Inferior parietal cortex (tissue), 1 donor: ENCODE measurements around the gene CADPS.
"Not testable (repeated sequence)": the region's sequence is repeated elsewhere in the genome, so short reads cannot be mapped to it uniquely, and the experiment has no call there.

Experiments
- DNase-seq: peaks from one replicate; pipeline ENCODE4 v3.0.0-alpha.2; 2016; ENCODE audit errors: extremely low spot score

CADPS gene

GRCh38 chr3:62600033-62600432, 275.2 kb downstream of the CADPS start:
- DNase-seq, result no peak

GRCh38 chr3:62597491-62597890, 277.7 kb downstream of the CADPS start:
- no peak for DNase-seq

- DNase-seq, result no peak
These were observed 282.8 kb downstream of the CADPS start for GRCh38 chr3:62592408-62592807.

GRCh38 chr3:62589078-62589477, 286.1 kb downstream of the CADPS start:
- DNase-seq, result no peak

GRCh38 chr3:62587579-62588031, 287.6 kb downstream of the CADPS start:
- DNase-seq, result no peak

GRCh38 chr3:62587169-62587568, 288.0 kb downstream of the CADPS start:
- DNase-seq, result no peak

GRCh38 chr3:62586356-62586755, 288.9 kb downstream of the CADPS start:
- DNase-seq, result no peak

- DNase-seq, result no peak
These were observed 289.4 kb downstream of the CADPS start for GRCh38 chr3:62585861-62586260.

- DNase-seq, result no peak
These were observed 290.6 kb downstream of the CADPS start for GRCh38 chr3:62584636-62585035.

GRCh38 chr3:62582495-62583172, 292.6 kb downstream of the CADPS start:
- DNase-seq, result no peak

- not testable (repeated sequence) for DNase-seq
These were observed 294.7 kb downstream of the CADPS start for GRCh38 chr3:62580485-62580884.

- no peak for DNase-seq
These were observed 298.1 kb downstream of the CADPS start for GRCh38 chr3:62577153-62577552.

- no peak for DNase-seq
These were observed 300.8 kb downstream of the CADPS start for GRCh38 chr3:62574266-62574898.

GRCh38 chr3:62571916-62572315, 303.3 kb downstream of the CADPS start:
- DNase-seq, result no peak

GRCh38 chr3:62570888-62571287, 304.3 kb downstream of the CADPS start:
- DNase-seq, result no peak

GRCh38 chr3:62569609-62570008, 305.6 kb downstream of the CADPS start:
- DNase-seq, result no peak

- DNase-seq, result no peak
These were observed 307.9 kb downstream of the CADPS start for GRCh38 chr3:62567097-62568021.

- DNase-seq, result no peak
These were observed 309.1 kb downstream of the CADPS start for GRCh38 chr3:62566022-62566557.

- no peak for DNase-seq
These were observed 312.6 kb downstream of the CADPS start for GRCh38 chr3:62562596-62562995.

GRCh38 chr3:62562017-62562416, 313.2 kb downstream of the CADPS start:
- no peak for DNase-seq

- DNase-seq, result peak; percentile 52
These were observed 315.3 kb downstream of the CADPS start for GRCh38 chr3:62559831-62560445.
